Activated CD4-positive, CD25-positive, alpha-beta regulatory T cell treated with anti-CD3 and anti-CD28 coated beads, Interleukin-2, amount 50 U/mL, for 72 hours (primary cell): ENCODE measurements around the gene CD34.
A peak's percentile ranks its signal among the peaks of the same experiment; 100 is the strongest.
"Not testable (repeated sequence)": the region's sequence is repeated elsewhere in the genome, so short reads cannot be mapped to it uniquely, and the experiment has no call there.

Experiments used
- DNase-seq: peaks from one replicate; pipeline ENCODE4 v3.0.0; 2021

CD34 gene

DNA sequence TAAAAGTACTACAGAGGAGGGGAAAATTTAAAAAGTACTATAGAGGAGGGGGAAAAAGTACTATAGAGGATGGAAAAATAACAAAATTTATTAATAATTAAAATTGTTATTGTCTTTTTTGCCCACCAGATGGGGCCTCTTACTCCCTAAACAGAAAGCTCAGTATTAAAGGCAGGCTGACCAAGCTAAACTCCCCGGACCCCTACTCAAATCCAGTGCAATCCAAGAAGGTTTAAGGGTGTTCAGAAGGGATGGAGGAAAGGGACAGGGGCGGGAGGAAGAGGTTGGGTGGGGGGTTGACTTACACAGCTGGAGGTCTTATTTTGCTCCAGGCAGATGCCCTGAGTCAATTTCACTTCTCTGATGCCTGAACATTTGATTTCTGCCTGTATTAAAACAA, 13.7 kb downstream of the CD34 start:
- no peak for DNase-seq

DNA sequence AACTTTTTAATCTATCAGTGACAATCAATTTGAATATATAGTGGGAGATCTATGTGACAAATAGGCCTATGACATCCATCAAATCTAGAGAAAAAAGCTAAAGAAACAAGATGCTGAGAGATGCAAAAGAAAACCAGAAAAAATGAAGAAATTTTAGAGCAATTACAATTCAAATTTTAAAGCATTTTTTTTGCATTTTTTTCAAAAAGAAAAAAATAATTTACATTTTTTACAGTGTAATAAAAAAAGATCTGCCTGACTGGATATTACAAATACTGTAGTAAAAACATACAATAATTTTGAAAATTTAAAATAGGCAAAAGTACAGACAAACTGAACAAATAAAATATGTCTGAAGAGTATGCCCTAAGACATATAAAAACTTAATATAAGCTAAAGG, 14.4 kb downstream of the CD34 start:
- no peak for DNase-seq

DNA sequence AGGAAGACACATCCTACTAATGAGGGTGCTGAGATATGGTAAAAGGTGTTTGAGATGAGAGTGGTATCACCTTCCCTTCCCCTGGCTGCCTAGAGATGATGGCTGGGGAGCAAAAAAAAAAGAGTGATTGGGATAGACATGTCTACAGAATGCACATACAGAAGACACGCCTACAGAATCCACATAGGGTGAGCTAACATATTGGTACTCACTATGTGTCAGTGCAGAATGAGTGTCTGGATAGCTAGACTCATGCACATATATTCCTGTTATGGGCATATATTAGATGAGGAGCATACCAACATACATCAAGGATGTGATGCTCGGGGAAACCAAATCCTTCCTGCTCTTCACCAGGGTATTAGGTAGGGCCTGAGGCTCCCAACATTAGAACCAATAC, 16.2 kb downstream of the CD34 start:
- no peak for DNase-seq

DNA sequence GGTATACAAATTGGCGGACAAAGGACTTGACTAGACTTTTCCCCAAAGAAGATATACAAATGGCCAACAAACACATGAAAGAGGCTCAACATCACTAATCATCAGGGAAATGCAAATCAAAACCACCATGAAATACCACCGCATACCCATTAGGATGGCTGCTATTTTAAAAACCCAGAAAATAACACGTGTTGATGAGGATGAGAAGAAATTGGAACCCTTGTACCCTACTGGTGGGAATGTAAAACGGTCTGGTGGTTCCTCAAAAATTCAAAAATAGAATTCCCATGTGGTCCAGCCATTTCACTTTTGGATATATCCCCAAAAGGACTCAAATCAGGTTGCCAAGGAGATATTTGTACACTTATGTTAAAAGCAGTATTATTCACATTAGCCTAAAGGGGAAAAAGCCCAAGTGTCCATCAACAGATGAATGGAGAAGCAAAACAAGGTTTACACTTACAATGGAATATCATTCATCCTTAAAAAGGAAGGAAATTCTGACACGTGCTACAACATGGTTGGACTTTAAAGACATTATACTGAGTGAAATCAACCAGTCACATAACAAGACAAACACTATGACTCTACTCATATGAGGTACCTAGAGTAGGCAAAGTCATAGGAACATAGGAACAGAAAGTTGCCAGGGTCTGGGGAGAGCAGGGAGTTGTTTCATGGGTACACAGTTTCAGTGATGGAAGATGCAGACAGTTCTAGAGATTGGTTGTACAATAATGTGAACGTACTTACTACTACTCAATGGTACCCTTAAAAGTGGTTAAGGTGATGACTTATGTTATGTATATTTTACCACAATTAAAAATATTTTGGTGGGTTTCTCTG, 17.0 kb downstream of the CD34 start:
- no peak for DNase-seq

DNA sequence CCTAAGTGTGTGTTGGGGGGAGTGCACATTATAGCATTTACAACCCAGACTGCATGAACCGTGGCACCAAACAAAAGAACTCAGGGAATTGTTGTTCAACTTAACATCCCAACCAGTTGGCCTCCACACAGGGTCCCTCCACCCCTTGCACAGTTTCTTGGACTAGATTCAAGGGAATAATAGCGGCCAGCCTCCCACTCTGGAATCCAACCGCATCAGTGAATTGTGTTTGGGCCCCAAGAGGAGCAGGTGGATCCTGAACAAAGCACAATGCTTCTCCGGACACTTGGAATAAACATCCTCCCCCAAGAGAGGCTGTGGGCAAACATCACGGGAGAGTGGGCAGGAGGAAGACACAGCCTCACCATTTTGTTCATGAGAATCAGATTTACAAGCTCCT, 18.2 kb downstream of the CD34 start:
- DNase-seq: no peak

DNA sequence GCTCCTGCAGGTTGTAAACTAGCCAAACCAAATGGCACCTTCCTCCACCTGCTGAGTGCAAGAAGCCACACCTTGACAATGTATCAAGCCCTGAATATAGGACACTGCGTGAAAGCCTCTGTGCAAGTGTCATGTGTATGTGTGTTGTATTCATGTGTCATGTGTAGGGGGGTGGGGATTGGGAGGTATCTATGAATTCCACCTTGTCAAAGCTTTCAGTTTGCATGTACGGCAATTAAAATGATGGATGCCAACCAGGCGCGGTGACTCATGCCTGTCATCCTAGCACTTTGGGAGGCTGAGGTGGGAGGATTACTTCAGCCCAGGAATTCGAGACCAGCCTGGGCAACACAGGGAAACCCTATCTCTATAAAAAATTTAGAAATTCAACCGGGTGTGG, 19.8 kb downstream of the CD34 start:
- DNase-seq: no peak

DNA sequence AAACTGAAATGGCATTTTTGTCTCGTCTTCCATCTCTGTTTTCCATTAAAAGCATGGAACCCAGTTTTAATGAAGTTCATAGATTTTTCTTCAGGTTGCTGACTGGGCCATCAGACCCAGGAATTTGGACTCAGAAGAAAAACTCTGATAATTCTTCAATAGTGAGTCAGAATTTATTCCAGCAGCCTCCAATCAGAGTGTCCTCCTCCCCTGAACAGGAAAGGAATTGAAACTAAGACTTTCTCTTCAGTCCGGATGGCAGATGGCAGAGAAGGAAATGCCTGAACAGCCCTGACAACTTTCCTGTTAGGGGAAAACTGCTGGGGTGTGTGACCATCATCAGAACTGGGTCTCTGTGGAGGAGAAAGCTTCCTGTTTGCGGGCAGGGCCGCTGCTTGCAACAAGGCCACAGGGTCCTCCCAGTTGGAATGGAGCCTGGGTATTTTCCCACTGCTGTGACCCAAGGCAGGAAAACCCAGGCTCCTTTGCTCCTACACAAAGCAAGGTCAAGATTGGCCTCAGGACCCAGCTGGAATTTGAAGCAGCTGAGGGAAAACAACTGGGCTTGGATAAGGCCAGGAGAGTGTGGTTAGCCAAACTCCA, 20.7 kb downstream of the CD34 start:
- DNase-seq: no peak

DNA sequence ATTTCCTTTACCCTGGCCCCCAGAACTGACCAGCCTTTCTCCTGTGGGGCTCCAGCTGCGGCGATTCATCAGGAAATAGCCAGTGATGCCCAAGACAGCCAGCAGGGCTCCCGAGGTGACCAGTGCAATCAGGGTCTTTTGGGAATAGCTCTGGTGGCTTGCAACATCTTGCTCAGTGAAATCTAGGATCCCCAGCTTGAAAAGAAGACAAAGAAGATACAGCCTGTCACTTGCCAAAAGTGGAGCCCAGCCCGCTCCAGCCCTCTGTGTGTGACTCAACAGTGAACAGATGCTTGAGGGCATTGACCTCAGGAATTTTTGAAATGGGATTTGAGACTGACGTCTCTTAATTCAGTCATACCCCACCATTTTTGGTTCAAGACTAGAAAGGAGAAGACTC, 22.3 kb downstream of the CD34 start:
- no peak for DNase-seq

DNA sequence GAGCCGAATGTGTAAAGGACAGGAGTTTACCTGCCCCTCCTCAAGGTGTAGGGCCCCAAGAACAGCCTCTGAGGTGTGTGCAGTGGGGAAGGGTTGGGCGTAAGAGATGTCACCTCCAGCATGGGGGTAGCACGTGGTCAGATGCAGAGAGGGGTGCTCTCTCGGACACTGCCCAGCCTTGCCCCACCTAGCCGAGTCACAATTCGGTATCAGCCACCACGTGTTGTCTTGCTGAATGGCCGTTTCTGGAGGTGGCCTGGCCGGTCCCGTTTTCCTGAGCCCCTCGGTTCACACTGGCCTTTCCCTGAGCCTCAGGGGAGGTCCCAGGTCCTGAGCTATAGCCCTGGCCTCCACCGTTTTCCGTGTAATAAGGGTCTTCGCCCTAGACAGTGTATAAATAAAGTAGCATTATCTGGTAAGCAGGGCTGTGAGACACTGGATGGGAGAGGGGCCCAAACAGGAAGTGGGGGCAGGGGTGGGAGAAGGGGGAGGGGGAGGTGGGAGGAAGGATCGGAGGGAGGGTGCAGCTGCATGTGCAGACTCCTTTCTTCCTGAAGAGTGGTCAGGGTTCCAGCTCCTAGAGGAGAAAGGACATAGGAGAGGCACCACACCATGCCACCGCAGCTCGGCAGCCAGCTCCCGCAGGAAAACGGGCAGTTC, 23.3 kb downstream of the CD34 start:
- no peak for DNase-seq

DNA sequence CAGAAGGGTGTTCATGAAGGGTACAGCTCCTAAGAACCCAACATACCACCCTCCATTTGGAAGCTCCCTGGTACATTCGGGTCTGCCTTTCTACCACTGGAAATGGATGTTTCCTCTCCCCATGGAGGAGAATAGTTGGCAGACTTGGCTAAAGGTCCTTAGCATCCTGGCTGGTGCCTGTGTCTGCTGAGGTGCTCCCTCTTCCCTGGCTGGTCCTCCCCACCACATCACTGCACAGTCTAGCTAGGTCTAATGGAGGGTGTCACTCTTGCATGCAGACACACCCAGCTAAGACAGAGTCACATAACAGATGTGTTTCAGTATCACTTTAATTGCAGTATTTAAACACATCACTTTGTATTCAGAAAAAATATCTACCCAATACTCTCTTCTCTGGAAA, 24.7 kb downstream of the CD34 start:
- DNase-seq: no peak

DNA sequence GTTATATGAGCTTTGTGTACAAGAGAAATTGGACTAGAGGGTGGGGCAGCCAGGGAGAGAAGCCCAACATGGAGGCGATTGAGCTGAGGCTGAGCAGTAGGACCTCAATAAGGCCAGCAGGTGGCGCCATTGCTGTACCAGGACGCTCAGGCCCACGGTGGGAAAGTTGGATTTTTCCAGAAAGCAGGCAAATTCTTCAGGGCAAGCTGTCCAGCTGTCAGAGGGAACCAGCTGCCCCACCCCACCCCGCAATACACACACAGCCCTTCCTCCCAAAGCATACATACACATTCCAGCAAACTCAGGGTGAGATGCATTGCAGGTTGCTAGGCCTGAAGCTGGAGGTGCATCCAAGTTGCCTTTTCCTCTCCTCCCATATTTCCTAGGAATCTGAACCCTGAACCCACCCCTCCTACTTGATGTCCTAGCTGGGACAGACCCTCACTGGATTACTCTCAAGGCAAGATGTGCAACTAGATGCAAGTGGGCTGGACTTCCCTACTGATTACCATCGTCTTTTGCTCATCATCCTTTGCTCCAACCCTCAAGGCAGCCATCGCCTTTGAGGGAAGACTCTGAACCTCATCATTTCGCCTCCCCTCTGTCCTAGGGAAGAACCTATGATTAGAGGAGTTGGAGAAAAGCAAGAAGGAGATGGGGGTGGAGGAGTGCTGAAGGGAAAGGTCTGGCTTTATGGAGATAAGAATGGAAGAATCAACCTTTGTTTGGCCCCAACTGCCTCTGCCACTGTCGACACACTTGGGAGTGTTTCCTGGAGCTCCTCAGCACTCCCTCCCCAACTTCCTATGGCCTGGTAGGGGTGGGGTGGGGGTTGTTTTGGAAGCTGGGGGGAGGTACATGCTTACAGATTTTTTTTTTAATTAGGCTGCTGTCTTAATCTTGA, 25.5 kb downstream of the CD34 start:
- DNase-seq: peak; percentile 72

DNA sequence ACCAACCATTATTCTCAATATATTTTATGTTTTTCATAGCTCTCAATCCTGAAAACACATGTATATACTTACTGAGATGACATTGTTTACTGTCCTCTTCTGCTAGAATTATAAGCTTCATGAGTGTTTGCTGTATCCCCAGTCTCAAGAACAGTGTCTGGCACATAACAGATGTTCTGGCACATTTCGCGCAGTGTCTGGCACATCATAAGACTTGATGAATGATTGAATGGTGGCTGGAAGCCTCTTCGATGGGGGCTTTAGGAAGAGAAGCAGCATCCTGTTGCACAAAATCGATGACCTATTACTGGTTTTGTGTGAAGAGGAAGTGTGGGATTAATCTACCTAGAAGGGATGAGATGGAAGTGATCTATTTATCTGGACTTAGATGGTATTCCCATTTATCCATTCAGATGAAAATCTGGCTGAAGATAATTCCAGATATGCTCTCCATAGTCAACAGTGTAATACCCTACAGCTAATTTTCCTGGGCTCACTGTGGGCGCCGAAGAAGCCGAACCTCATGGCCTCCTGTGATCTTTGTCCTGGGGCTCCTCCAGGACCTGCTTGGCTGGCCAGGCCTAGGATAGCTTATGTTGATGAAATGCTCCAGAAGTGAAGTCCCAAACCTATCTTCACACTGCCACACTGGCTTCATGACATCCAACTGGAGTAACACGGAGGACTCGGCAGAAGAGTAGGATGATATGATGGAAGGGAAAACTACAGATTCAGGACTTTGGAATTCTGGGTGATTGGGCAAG, 26.5 kb downstream of the CD34 start:
- DNase-seq: no peak

DNA sequence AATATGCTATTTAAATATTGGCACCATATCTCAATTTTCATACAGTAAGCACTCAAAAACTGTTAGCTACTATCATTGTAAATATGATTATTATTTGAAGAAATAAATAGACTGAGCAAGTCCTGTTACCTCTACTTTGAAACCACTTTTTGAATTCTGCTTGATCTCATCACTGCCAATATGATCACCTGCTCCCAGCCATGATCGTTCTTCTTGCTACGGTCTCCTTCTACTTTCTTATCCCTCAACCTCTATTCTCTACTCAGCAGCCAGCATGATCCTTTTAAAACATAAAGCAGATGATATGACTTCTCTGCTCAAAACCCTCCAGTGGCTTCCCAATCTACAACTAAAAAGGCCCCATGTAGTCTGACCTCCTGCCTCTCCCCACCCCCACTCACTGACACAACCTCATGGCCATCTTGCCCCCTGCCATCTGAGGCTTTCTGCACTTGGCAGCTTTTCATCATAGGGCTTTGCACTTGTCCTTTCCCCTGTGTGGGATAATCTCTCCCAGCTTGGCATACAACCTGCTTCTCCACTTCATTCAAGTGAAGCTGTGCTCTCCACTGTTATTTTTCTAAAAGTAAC, 27.2 kb downstream of the CD34 start:
- no peak for DNase-seq

DNA sequence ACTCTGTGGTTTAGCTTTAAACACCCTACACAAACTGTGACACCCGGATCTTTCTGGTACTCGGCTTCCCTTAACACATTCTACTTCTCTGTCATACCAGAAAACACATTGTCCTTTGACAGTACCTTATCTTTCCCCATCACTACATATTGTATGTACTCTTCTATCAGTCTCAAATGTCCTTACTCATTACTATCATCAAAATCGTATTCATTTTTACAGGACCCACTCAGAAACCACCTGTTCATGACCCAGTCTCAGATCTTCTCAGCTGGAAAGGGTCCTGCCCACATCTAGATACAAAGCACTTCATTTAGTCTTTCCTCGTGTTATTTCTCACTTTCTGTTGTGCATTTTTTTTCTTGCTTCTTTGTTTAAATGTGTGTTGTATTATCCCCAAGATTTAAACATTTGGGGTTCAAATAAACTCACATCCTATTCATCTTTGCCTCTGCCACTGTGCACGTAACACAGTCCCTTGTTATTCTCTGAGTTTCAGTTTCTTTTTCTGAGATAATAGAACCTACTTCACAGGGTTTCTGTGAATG, 27.7 kb downstream of the CD34 start:
- DNase-seq: no peak

DNA sequence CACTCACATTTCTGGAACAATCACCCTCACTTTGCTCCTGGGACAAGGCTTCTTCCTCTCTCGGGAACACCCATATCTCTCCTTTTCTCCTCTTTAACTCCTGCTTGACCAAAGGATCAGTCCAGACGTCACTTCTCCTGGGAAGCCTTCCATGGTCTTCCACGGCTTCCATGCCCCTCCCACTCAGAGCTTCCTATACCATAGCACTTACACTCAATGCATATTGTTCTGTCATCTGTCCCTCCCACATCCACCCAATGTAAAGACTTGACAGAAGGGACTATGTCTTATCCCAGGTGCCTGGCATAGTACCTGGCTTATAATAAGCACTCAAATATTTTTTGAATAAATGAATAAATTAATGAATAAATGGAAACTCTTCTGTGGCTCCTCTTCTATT, 28.2 kb downstream of the CD34 start:
- no peak for DNase-seq

DNA sequence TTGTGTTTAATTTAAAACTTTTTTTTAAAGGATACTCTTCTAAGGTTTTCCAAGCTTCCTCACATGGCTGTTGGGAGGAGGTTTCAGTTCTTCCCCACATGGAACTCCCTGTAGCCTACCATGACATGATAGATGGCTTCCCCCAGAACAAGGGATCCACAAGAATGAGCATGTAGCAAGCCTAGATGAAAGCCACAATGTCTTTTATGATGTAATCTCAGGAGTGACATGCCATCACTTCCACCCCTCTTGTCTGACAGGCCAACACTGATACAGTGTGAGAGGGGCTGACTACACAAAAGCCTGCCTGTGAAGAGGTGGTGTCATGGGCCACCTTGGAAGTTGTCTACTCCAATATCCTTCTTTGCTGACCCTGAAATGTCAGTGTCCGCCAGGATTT, 32.0 kb downstream of the CD34 start:
- DNase-seq: no peak

DNA sequence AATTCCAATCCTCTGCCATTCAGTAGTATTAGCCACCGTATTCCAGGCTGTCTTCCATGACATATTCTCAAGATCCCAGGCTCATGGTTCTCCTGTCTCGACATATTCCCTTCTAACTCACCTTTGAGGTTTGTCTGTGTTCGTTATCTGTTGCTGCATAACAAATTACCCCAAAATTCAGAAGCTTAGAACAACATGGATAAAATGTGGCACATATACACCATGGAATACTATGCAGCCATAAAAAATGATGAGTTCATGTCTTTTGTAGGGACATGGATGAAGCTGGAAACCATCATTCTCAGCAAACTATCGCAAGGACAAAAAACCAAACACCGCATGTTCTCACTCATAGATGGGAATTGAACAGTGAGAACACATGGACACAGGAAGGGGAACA, 33.0 kb downstream of the CD34 start:
- not testable (repeated sequence) for DNase-seq

DNA sequence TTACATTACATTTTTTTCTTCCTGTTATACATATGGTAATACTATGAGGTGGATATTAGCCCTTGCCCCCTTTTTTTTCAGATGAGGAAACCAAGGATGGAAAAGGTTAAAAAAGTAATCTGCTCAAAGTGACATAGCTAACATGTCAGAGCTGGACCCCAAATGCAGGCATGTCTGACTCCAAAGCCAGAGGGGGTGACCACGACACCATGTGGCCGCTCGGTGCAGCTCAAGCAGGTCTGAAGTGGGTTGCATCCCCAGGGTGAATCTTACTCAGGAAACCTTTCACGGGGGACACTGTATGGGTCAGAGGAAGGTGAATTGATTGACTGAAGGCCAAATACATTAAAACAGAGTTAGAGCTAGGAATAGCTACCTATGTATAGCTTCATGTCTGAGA, 34.8 kb downstream of the CD34 start:
- no peak for DNase-seq

DNA sequence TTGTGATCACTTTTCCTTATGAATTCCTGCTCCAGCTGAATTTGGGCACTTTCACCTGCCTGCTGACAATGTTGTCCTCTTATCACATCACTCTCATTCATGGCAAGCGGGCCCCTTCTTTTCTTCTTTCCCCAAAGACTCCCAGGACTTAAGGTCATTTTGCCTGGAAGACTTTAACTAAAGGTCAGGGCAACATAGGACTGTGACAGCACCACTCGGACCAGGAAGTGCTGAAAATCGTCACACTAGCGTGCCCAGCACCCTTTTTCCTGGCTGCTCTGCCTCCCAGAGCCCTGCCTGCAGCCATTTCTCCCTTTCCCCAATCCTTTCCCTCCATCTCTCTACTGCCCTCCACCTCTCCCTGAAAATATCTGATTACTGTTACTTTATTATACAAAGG, 35.4 kb downstream of the CD34 start:
- no peak for DNase-seq

DNA sequence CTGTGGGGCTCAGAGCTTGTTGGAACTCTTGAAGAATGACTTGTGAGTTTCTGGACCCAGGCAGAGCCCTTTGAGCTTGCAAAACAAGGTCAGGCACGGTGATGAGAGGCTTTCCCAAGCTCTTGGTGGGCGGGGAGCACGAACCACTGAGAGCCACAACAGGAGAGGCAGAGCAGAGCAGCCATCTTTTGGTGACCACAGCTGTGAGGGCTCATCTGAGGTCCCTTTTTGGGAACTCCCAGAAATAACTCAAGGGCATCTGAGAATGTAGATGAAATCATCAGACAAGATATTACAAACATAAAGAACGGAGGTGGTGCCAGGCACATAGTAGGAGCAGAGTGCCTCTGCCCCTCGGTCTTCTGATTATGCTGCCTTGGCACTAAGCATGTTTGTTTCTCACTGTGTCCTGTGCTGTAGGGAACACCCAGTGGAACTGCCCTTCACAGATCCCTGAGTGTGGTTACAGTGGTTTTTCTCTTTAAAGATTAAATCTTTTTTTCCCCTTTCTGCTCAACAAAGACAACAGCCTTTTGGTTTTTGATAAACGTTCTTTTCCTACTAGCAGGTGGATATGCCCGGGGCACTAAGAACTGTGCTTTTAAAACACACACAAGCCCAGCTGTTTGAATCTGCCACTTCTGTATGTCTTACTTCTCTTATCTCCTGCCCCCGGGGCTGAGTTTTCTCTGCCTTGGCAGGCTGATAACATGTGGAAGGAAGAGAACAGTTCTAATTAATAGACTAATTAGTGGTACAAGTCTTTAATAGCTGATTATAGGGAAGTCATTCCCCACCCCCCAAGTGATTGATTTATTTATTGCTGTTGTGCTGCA, 37.7 kb downstream of the CD34 start:
- peak; percentile 41 for DNase-seq

DNA sequence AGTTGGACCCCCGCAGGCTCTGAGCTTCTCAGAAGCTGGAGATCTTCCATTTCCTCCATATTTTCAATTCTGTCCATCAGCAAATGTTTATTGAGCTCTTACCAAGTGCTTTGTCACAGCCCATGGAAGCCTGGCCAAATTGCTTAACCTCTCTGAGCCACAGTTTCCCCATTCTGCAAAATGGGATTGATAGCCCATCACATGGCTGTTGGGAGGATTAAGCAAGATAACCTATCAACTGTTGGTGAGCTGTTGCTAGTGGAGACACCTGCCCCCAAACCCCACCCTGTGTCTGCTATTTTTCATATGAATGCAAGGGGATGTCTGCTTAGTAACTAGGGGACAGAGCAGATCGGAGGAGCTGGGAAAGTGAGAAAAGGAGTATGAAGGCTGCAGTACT, 38.3 kb downstream of the CD34 start:
- no peak for DNase-seq
